A549 (cell line): ENCODE results near the gene PCCB. TPM values are rescaled to one million over a fixed set of nuclear protein-coding genes. Genes with fewer than 3 reads are reported as not detected.

ENCODE experiments used
- ATAC-seq, 2 experiments: fragments of 200-7000 bp in 1 of 2; fragments of >200 bp in 1 of 2; cut with Nextera tagmentation in 1 of 2; cut with Tn5 transposase in 1 of 2; 3 replicates each; pipeline versions ENCODE4 v1.8.0 to v1.9.1; 2018 to 2020; ENCODE audit warnings: mild to moderate bottlenecking in 1 of 2, moderate library complexity in 1 of 2
- CTCF ChIA-PET: fragments of 300-600 bp; sonication (Branson Sonifier 250); formaldehyde crosslinking; extraction: SDS; loops from one replicate; lab custom pipeline; 2021; ENCODE audit warnings: antibody characterized with exemption, inconsistent platforms; lab: Yijun Ruan, JAX
- POLR2A ChIA-PET: fragments of 350-600 bp; formaldehyde crosslinking; extraction: SDS; loops from one replicate; lab custom pipeline; 2021; ENCODE audit warnings: antibody characterized with exemption, inconsistent platforms; lab: Yijun Ruan, JAX
- DNase-seq, 2 experiments: peaks; one replicate each; pipeline versions ENCODE4 v3.0.0 to v3.0.0-alpha.2; 2011 to 2016; ENCODE audit warnings: low read depth in 1 of 2, low spot score in 1 of 2
- FAIRE-seq: peaks from 2 replicates; lab custom pipeline; 2011; peaks lifted over from hg19 to GRCh38; lab: Jason Lieb, UNC
- H3K27ac ChIP-seq, 2 experiments: fragments of >200 bp; sonication (Bioruptor Twin); formaldehyde crosslinking; 3 replicates each; pipeline ENCODE4 v1.5.1; 2016 to 2017
- H3K4me1 ChIP-seq: fragments of >200 bp; sonication (Bioruptor Twin); formaldehyde crosslinking; 3 replicates; pipeline ENCODE4 v1.6.1; 2016
- H3K4me2 ChIP-seq: fragments of >200 bp; sonication (Bioruptor Twin); formaldehyde crosslinking; 3 replicates; pipeline ENCODE4 v1.6.1; 2016
- H3K4me3 ChIP-seq: fragments of >200 bp; sonication (Bioruptor Twin); formaldehyde crosslinking; 3 replicates; pipeline ENCODE4 v1.5.1; 2016
- H3K9me3 ChIP-seq: fragments of >200 bp; sonication (Bioruptor Twin); formaldehyde crosslinking; 3 replicates; pipeline ENCODE4 v1.6.1; 2016
- BHLHE40 ChIP-seq: IDR thresholded peaks from 2 replicates; pipeline ENCODE4 v1.6.1; 2012; ENCODE audit warnings: low read depth, low read length, inconsistent platforms
- CBX2 ChIP-seq: fragments of 200-600 bp; sonication (generic); IDR thresholded peaks from 2 replicates; pipeline ENCODE4 v1.6.1; 2016; ENCODE audit warnings: low read depth, mild to moderate bottlenecking, borderline replicate concordance
- CBX8 ChIP-seq: fragments of 200-600 bp; sonication (generic); IDR thresholded peaks from 2 replicates; pipeline ENCODE4 v1.6.1; 2016
- CHD4 ChIP-seq: fragments of 200-600 bp; sonication (generic); IDR thresholded peaks from 2 replicates; pipeline ENCODE4 v1.6.1; 2016; ENCODE audit warnings: antibody characterized with exemption, mild to moderate bottlenecking, borderline replicate concordance
- EHMT2 ChIP-seq: fragments of 200-600 bp; sonication (generic); IDR thresholded peaks from 2 replicates; pipeline ENCODE4 v1.6.1; 2016; ENCODE audit warnings: antibody characterized with exemption, low read depth, mild to moderate bottlenecking, moderate library complexity
- EP300 ChIP-seq, 2 experiments: fragments of >200 bp; sonication (Bioruptor Twin); formaldehyde crosslinking; IDR thresholded peaks; 2 replicates in 1 of 2; 3 replicates in 1 of 2; pipeline ENCODE4 v1.6.1; 2016 to 2017
- ESRRA ChIP-seq: fragments of 150-350 bp; IDR thresholded peaks from 2 replicates; pipeline ENCODE4 v1.6.1; 2014; ENCODE audit warnings: mild to moderate bottlenecking, low read length, borderline replicate concordance
- GATA3 ChIP-seq: IDR thresholded peaks from 2 replicates; pipeline ENCODE4 v1.6.1; 2012; ENCODE audit warnings: borderline replicate concordance
- HES2 ChIP-seq: fragments of >200 bp; sonication (Bioruptor Twin); formaldehyde crosslinking; IDR thresholded peaks from 2 replicates; pipeline ENCODE4 v1.6.1; 2016
- HEYL ChIP-seq: fragments of 250-450 bp; sonication (Bioruptor Pico); IDR thresholded peaks from 2 replicates; pipeline ENCODE4 v1.8.0; 2021; ENCODE audit warnings: mild to moderate bottlenecking, moderate library complexity
- HMGXB4 ChIP-seq: fragments of 250-450 bp; sonication (Bioruptor Pico); IDR thresholded peaks from 2 replicates; pipeline ENCODE4 v1.5.0; 2021; ENCODE audit warnings: mild to moderate bottlenecking, moderate library complexity, borderline replicate concordance
- HOXB5 ChIP-seq: fragments of 250-450 bp; sonication (Bioruptor Pico); IDR thresholded peaks from 2 replicates; pipeline ENCODE4 v1.5.0; 2020; ENCODE audit warnings: mild to moderate bottlenecking, moderate library complexity
- JUN ChIP-seq, 2 experiments: fragments of >200 bp; sonication (Bioruptor Twin); formaldehyde crosslinking; IDR thresholded peaks; 2 replicates in 1 of 2; 3 replicates in 1 of 2; pipeline ENCODE4 v1.6.1; 2016 to 2017
- MAFK ChIP-seq: fragments of 450-650 bp; IDR thresholded peaks from 2 replicates; pipeline ENCODE4 v1.6.1; 2014; ENCODE audit not compliant: partially characterized antibody
- MAZ ChIP-seq: fragments of 150-350 bp; IDR thresholded peaks from 2 replicates; pipeline ENCODE4 v1.6.1; 2014; ENCODE audit warnings: antibody characterized with exemption, low read depth, low read length, borderline replicate concordance
- MYC ChIP-seq: IDR thresholded peaks from 2 replicates; pipeline ENCODE4 v1.6.1; 2012; ENCODE audit warnings: mild to moderate bottlenecking, inconsistent platforms, low read length, improper control_type of control experiment, borderline replicate concordance
- NFE2L2 ChIP-seq: fragments of 150-350 bp; conservative IDR thresholded peaks from 2 replicates; pipeline ENCODE4 v1.6.1; 2014; ENCODE audit warnings: low read length
- NPAS2 ChIP-seq: fragments of 250-450 bp; sonication (Bioruptor Pico); IDR thresholded peaks from 2 replicates; pipeline ENCODE4 v1.8.0; 2022; ENCODE audit warnings: mild to moderate bottlenecking, moderate library complexity, borderline replicate concordance
- PHF8 ChIP-seq: fragments of 200-600 bp; sonication (generic); IDR thresholded peaks from 2 replicates; pipeline ENCODE4 v1.6.1; 2016; ENCODE audit warnings: low read depth, mild to moderate bottlenecking, antibody characterized with exemption, moderate library complexity, borderline replicate concordance
- POLR2AphosphoS2 ChIP-seq: conservative IDR thresholded peaks from 2 replicates; pipeline ENCODE4 v1.6.1; 2012; ENCODE audit warnings: low read length, improper control_type of control experiment, inconsistent platforms
- RAD21 ChIP-seq, 2 experiments: fragments of >200 bp in 1 of 2; sonication (Bioruptor Twin) in 1 of 2; formaldehyde crosslinking in 1 of 2; IDR thresholded peaks in 1 of 2; conservative IDR thresholded peaks in 1 of 2; 2 replicates in 1 of 2; 3 replicates in 1 of 2; pipeline ENCODE4 v1.6.1; 2012 to 2018; ENCODE audit warnings: inconsistent platforms in 1 of 2
- RARB ChIP-seq: fragments of 250-450 bp; sonication (Bioruptor Pico); IDR thresholded peaks from 2 replicates; pipeline ENCODE4 v1.8.0; 2021; ENCODE audit warnings: mild to moderate bottlenecking, moderate library complexity
- RCOR1 ChIP-seq: fragments of 150-350 bp; IDR thresholded peaks from 2 replicates; pipeline ENCODE4 v1.6.1; 2014; ENCODE audit warnings: antibody characterized with exemption, low read length, low read depth
- RNF2 ChIP-seq: fragments of 200-600 bp; sonication (generic); IDR thresholded peaks from 2 replicates; pipeline ENCODE4 v1.6.1; 2016; ENCODE audit warnings: low read depth, mild to moderate bottlenecking, antibody characterized with exemption, moderate library complexity, borderline replicate concordance
- SMC3 ChIP-seq: fragments of >200 bp; sonication (Bioruptor Twin); formaldehyde crosslinking; IDR thresholded peaks from 3 replicates; pipeline ENCODE4 v1.6.1; 2018; ENCODE audit warnings: inconsistent platforms
- TFCP2L1 ChIP-seq: fragments of 250-450 bp; sonication (Bioruptor Pico); IDR thresholded peaks from 2 replicates; pipeline ENCODE4 v1.5.0; 2021; ENCODE audit warnings: mild to moderate bottlenecking
- TP53 ChIP-seq: fragments of 250-450 bp; sonication (Bioruptor Pico); IDR thresholded peaks from 2 replicates; pipeline ENCODE4 v1.5.0; 2021; ENCODE audit warnings: mild to moderate bottlenecking, moderate library complexity
- USF2 ChIP-seq: fragments of 450-650 bp; IDR thresholded peaks from 2 replicates; pipeline ENCODE4 v1.6.1; 2014; ENCODE audit warnings: antibody characterized with exemption
- ZC3H11A ChIP-seq: fragments of 450-650 bp; IDR thresholded peaks from 2 replicates; pipeline ENCODE4 v1.6.1; 2014; ENCODE audit warnings: antibody characterized with exemption, mild to moderate bottlenecking
- ZFP36 ChIP-seq: fragments of 450-650 bp; IDR thresholded peaks from 2 replicates; pipeline ENCODE4 v1.6.1; 2014; ENCODE audit warnings: borderline replicate concordance; ENCODE audit not compliant: partially characterized antibody
- ZNF302 ChIP-seq: fragments of 250-450 bp; sonication (Bioruptor Pico); IDR thresholded peaks from 2 replicates; pipeline ENCODE4 v1.9.0; 2021; ENCODE audit warnings: inconsistent platforms, mild to moderate bottlenecking, moderate library complexity
- ZSCAN20 ChIP-seq: fragments of 250-450 bp; sonication (Bioruptor Pico); IDR thresholded peaks from 2 replicates; pipeline ENCODE4 v1.8.0; 2022; ENCODE audit warnings: mild to moderate bottlenecking, moderate library complexity
- WGBS: methylation state at CpG from one replicate; pipeline ENCODE4 v1.1.6; 2017; ENCODE audit errors: missing lambda C conversion rate; 5-methylcytosine and 5-hydroxymethylcytosine counted together
- polyA plus RNA-seq, 4 experiments: library from polyadenylated mRNA; depleted of rRNA in 3 of 4; stranded (reverse); fragments of >200 nt; fragmentation: RNase III in 1 of 4; extraction: RNeasy Plus Mini Kit Qiagen cat#74134 plus additional on column Dnase treatment in 1 of 4; gene quantifications; 2 replicates in 3 of 4; 3 replicates in 1 of 4; pipeline ENCODE4 v1.2.3, GENCODE V29; 2011 to 2017

PCCB gene
- polyA plus RNA-seq, 2 of the 4 experiments (the other 2 are of a cell fraction), result 31.7 to 65.5 TPM

- Histone ChIP-seq H3K4me1 (no peaks in the 10 kb centered on the region), H3K4me2 (no peak overlapping the region), H3K9me3 (no peaks in the 10 kb centered on the region), H3K27ac (no peak overlapping the region), H3K4me3 (no peak overlapping the region)
- POLR2A ChIA-PET, result no interaction called here
- no peak for DNase-seq
- TF ChIP-seq HEYL (CRISPR knock-in tag), result no peak
- TF ChIP-seq BHLHE40, result no peak
- no peak for TF ChIP-seq USF2
- TF ChIP-seq ZC3H11A, result no peak
- no peak for TF ChIP-seq HES2
- no peak for TF ChIP-seq CBX8
- no peak for TF ChIP-seq SMC3
- TF ChIP-seq TFCP2L1, result no peak
- no peak for TF ChIP-seq POLR2AphosphoS2
- no peak for TF ChIP-seq NFE2L2
- TF ChIP-seq NPAS2 (CRISPR knock-in tag), result no peak
- TF ChIP-seq TP53 (CRISPR knock-in tag), result no peak
- no peak for TF ChIP-seq PHF8
- 100% methylated on average over 1 of the region's 1 CpG for WGBS
- no peak for FAIRE-seq
- CTCF ChIA-PET, result no interaction called here
- no peak for ATAC-seq
Observed at GRCh38 chr3:136294176-136294575, 44.0 kb downstream of the PCCB start.

- no peak overlapping the region for H3K4me3 ChIP-seq
- POLR2A ChIA-PET, result no interaction called here
- ATAC-seq, result no peak
- no peak overlapping the region for H3K27ac ChIP-seq
- no peak overlapping the region for H3K4me2 ChIP-seq
- H3K4me1 ChIP-seq, result no peaks in the 10 kb centered on the region
- 93% methylated on average over 5 of the region's 5 CpGs for WGBS
- H3K9me3 ChIP-seq, result no peaks in the 10 kb centered on the region
- CTCF ChIA-PET, result interaction anchor here (1.1 kb wide), 1 partner anchor 8 kb away, joined by 5 read pairs; no protein-coding TSS in a partner anchor
- no peak for FAIRE-seq
- TF ChIP-seq RNF2 (no peak), USF2 (no peak), POLR2AphosphoS2 (no peak), ZNF302 (CRISPR knock-in tag) (no peak), ESRRA (no peak), CHD4 (no peak), MAZ (no peak), JUN (IDR thresholded peaks at IDR 0.05) (no peak), BHLHE40 (no peak), ZC3H11A (no peak), RARB (CRISPR knock-in tag) (no peak), ZSCAN20 (no peak), EP300 (IDR thresholded peaks at IDR 0.05) (no peak), EHMT2 (no peak), GATA3 (no peak)
- DNase-seq, result no peak
Observed at GRCh38 chr3:136296960-136297359, 46.8 kb downstream of the PCCB start.

- Histone ChIP-seq H3K4me3 (no peak overlapping the region), H3K9me3 (no peaks in the 10 kb centered on the region), H3K4me2 (no peak overlapping the region), H3K27ac (no peak overlapping the region), H3K4me1 (no peaks in the 10 kb centered on the region)
- FAIRE-seq (no peak), ATAC-seq (no peak), DNase-seq (no peak)
- ChIA-PET POLR2A (no interaction called here), CTCF (no interaction called here)
- 96% methylated on average over 8 of the region's 8 CpGs for WGBS
- TF ChIP-seq MYC (no peak), RAD21 (conservative IDR thresholded peaks at IDR 0.05 in 1 of 2, IDR thresholded peaks at IDR 0.05 in 1 of 2) (no peak), HOXB5 (CRISPR knock-in tag) (no peak), CBX2 (no peak), ZFP36 (no peak), HMGXB4 (no peak), JUN (IDR thresholded peaks at IDR 0.05) (no peak), CHD4 (no peak), MAFK (no peak), BHLHE40 (no peak), USF2 (no peak), ZC3H11A (no peak), RCOR1 (no peak)
Observed at GRCh38 chr3:136297826-136298225, 47.7 kb downstream of the PCCB start.
